ENCODE results near the gene OR2Z1. TPM values are rescaled to one million over a fixed set of nuclear protein-coding genes. Genes with fewer than 3 reads are reported as not detected.

OR2Z1 gene, protein sequence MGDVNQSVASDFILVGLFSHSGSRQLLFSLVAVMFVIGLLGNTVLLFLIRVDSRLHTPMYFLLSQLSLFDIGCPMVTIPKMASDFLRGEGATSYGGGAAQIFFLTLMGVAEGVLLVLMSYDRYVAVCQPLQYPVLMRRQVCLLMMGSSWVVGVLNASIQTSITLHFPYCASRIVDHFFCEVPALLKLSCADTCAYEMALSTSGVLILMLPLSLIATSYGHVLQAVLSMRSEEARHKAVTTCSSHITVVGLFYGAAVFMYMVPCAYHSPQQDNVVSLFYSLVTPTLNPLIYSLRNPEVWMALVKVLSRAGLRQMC
- not detected in 2 replicates for total RNA-seq

DNA sequence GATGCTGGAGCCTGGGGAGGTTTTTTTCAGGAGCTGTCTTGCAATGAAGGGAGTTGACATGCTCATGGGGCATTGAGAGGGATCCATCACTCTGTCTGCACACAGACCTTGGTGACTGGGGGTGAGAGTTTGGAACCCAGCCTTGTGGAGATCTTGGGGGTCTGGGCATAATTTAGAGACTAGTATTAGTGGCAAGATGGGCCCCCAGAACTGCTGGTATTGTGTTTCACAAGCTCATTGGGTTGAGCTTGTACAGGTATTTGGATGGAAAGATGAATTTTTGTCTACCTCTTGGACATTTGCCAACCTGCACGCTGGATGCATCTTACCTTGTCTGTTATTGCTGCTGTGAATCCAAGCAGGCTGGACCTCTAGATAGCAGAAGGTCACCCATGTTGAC lies at the start of gene OR2Z1:
Gene OR2Z1 (plus strand): TSS at position 301 of the 400 bp plus-strand sequence. CDS start 9,395 bp downstream, outside the sequence.

DNA sequence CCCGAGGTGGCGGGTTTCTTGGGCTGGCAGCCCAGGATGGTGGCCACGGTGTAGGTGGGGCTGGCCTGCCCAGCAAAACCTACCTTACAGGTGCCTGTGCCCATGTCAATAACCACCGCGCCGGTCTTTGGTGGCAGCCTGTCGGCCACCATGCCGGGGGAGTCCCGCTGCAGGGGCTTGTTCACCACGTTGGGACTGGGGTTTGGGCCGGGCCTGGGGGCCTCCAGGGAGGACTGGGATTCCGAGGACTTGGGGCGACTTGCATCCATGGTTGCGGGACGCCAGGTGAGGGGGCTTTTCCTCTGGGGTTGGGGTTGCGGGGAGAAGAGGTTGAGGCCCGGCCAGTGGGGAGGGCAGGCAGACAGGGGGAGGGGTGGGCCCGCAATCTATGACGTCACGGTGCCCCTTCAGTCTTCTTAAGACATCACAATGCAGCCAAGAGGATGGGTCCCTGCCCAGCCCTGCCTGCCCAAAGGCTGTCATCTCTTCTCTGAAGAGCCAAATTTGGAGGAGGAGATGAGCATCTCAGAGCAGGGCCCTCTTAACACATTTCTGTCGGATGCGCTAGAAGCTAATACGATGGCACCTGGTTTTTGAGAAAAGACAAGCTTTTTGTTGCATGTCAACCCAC lies 22.9 kb upstream of the OR2Z1 start, which contains the start of gene ACTL9:
Gene ACTL9 (minus strand): TSS at position 363 of the 631 bp plus-strand sequence. CDS start 94 bp downstream, at position 269.

Other genes starting within 250 kb of the OR2Z1 start
- not detected in 2 replicates for gene PRAM1, start 219.0 kb upstream of the OR2Z1 start, total RNA-seq
- 14.5 and 17.3 TPM in 2 replicates for gene ZNF414, start 207.5 kb upstream of the OR2Z1 start, total RNA-seq
- gene MYO1F, start 144.2 kb upstream of the OR2Z1 start, total RNA-seq: 0.07 TPM in 1 of 2 replicates, not detected in the other
- gene ADAMTS10, start 110.9 kb upstream of the OR2Z1 start, total RNA-seq: 0.14 and 0.21 TPM in 2 replicates
- gene NFILZ, start 91.0 kb upstream of the OR2Z1 start, total RNA-seq: not detected in 2 replicates
- gene ACTL9, start 22.8 kb upstream of the OR2Z1 start, total RNA-seq: not detected in 2 replicates
- gene ZNF558, start 110.7 kb downstream of the OR2Z1 start, total RNA-seq: 14.0 and 14.9 TPM in 2 replicates
- gene MBD3L1, start 110.7 kb downstream of the OR2Z1 start, total RNA-seq: not detected in 2 replicates

Measured in airway epithelial cell (primary cell).